SK-N-SH treated with all-trans-retinoic acid at 6 μM for 48 hours (cell line): ENCODE results near the gene ESD.

ENCODE experiments used
- CSRNP3 ChIP-seq: fragments of 250-450 bp; sonication (Bioruptor Pico); IDR thresholded peaks from 2 replicates; pipeline ENCODE4 v1.5.1; 2021; ENCODE audit warnings: mild to moderate bottlenecking, moderate library complexity
- GLIS3 ChIP-seq: fragments of 250-450 bp; sonication (Bioruptor Pico); IDR thresholded peaks from 2 replicates; pipeline ENCODE4 v1.5.0; 2020; ENCODE audit warnings: mild to moderate bottlenecking, moderate library complexity

- TF ChIP-seq CSRNP3 (CRISPR knock-in tag) (no peak), GLIS3 (CRISPR knock-in tag) (no peak)
Observed at GRCh38 chr13:46753137-46753536, 43.8 kb downstream of the ESD start.
